Transverse colon (tissue), 3 donors: ENCODE measurements around the gene GLDC.

ENCODE experiments used
- EP300 ChIP-seq: sonication (generic); formaldehyde crosslinking; IDR thresholded peaks from one replicate; pipeline ENCODE4 v1.6.1; 2017; ENCODE audit warnings: antibody characterized with exemption, low read depth
- TF ChIP-seq, protein P1 (sequence below), 5 experiments: fragments of 200-600 bp in 3 of 5; fragments of 450-650 bp in 2 of 5; sonication (generic) in 3 of 5; IDR thresholded peaks; 1 replicate in 2 of 5; 2 replicates in 3 of 5; pipeline ENCODE4 v1.5.1; 2016 to 2017; ENCODE audit warnings: antibody characterized with exemption in 5 of 5, inconsistent platforms in 3 of 5, mild to moderate bottlenecking in 2 of 5, moderate library complexity in 1 of 5

DNA sequence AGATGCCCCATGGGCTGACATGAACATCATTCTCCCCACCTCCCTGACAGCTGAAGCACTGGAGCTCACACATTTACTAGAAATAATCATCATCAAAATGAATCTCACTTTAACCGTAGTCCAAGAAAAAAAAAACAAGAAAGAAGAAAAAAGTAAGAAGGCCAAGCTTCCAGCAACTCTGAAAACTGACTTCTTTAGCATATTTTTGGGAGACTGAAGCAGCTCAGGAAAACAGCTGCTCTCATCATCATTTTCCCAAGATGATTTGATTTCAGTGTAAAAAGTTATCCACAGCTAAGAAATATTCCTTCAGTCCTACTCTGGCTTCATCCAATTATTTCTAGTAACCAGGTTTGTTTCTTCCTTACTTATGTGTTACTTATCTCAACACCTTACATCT lies 91.7 kb downstream of the GLDC start:
- TF ChIP-seq, protein P1, sequence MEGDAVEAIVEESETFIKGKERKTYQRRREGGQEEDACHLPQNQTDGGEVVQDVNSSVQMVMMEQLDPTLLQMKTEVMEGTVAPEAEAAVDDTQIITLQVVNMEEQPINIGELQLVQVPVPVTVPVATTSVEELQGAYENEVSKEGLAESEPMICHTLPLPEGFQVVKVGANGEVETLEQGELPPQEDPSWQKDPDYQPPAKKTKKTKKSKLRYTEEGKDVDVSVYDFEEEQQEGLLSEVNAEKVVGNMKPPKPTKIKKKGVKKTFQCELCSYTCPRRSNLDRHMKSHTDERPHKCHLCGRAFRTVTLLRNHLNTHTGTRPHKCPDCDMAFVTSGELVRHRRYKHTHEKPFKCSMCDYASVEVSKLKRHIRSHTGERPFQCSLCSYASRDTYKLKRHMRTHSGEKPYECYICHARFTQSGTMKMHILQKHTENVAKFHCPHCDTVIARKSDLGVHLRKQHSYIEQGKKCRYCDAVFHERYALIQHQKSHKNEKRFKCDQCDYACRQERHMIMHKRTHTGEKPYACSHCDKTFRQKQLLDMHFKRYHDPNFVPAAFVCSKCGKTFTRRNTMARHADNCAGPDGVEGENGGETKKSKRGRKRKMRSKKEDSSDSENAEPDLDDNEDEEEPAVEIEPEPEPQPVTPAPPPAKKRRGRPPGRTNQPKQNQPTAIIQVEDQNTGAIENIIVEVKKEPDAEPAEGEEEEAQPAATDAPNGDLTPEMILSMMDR (IDR thresholded peaks at IDR 0.05), result no peak
- TF ChIP-seq EP300, result no peak
